Measurements from ENCODE around the gene ANGPTL2. TPM values are rescaled to one million over a fixed set of nuclear protein-coding genes. Genes with fewer than 3 reads are reported as not detected.
A peak's percentile ranks its signal among the peaks of the same experiment; 100 is the strongest.

ANGPTL2 gene
- total and polyA plus RNA-seq, 9 donors = 36.5 to 104 (median 68.6) TPM

- no peak for DNase-seq
- Histone ChIP-seq H3K4me3 (ENCODE audit: low read length) (no peak overlapping the region), H3K36me3 (ENCODE audit: control insufficient read depth, insufficient read depth, low read length) (peaks cover 43% of the 10 kb centered on the region), H3K27ac (ENCODE audit: low read length) (no peak overlapping the region), H3K4me1 (ENCODE audit: control insufficient read depth, insufficient read depth, low read length) (peaks cover 13% of the 10 kb centered on the region), H3K27me3 (ENCODE audit: control insufficient read depth, insufficient read depth, low read length) (no peaks in the 10 kb centered on the region), H3K9me3 (replicated peaks; ENCODE audit: control insufficient read depth, low read depth, low read length) (no peaks in the 10 kb centered on the region)
- 63% methylated on average over 4 of the region's 7 CpGs for WGBS (ENCODE audit: insufficient coverage)
Measured at GRCh38 chr9:127098916-127099553, 23.4 kb downstream of the ANGPTL2 start.

GRCh38 chr9:127097683-127098082 is 24.8 kb downstream of the ANGPTL2 start:
- 81% methylated on average over 4 of the region's 5 CpGs for WGBS (ENCODE audit: insufficient coverage)
- Histone ChIP-seq H3K27me3 (ENCODE audit: control insufficient read depth, insufficient read depth, low read length) (no peaks in the 10 kb centered on the region), H3K27ac (ENCODE audit: low read length) (no peak overlapping the region), H3K36me3 (ENCODE audit: control insufficient read depth, insufficient read depth, low read length) (peaks cover 45% of the 10 kb centered on the region), H3K4me3 (ENCODE audit: low read length) (no peak overlapping the region), H3K4me1 (ENCODE audit: control insufficient read depth, insufficient read depth, low read length) (peaks cover 11% of the 10 kb centered on the region), H3K9me3 (replicated peaks; ENCODE audit: control insufficient read depth, low read depth, low read length) (no peaks in the 10 kb centered on the region)
- DNase-seq = no peak

- H3K4me1 ChIP-seq (ENCODE audit: control insufficient read depth, insufficient read depth, low read length) = peaks cover 17% of the 10 kb centered on the region
- H3K27ac ChIP-seq (ENCODE audit: low read length) = peak overlapping the region; percentile 39
- no peak overlapping the region for H3K4me3 ChIP-seq (ENCODE audit: low read length)
- 33% methylated on average over 12 of the region's 13 CpGs for WGBS (ENCODE audit: insufficient coverage)
- no peaks in the 10 kb centered on the region for H3K9me3 ChIP-seq (replicated peaks; ENCODE audit: control insufficient read depth, low read depth, low read length)
- DNase-seq = peak; percentile 92
- no peaks in the 10 kb centered on the region for H3K27me3 ChIP-seq (ENCODE audit: control insufficient read depth, insufficient read depth, low read length)
- peaks cover 55% of the 10 kb centered on the region for H3K36me3 ChIP-seq (ENCODE audit: control insufficient read depth, insufficient read depth, low read length)
Measured at GRCh38 chr9:127096208-127096607, 26.2 kb downstream of the ANGPTL2 start.

- no CpG with 5 or more reads among the region's 5 CpGs for WGBS (ENCODE audit: insufficient coverage)
- DNase-seq = no peak
- H3K27me3 ChIP-seq (ENCODE audit: control insufficient read depth, insufficient read depth, low read length) = no peaks in the 10 kb centered on the region
- peaks cover 55% of the 10 kb centered on the region for H3K36me3 ChIP-seq (ENCODE audit: control insufficient read depth, insufficient read depth, low read length)
- no peak overlapping the region for H3K4me3 ChIP-seq (ENCODE audit: low read length)
- H3K27ac ChIP-seq (ENCODE audit: low read length) = peak overlapping the region; percentile 39
- no peaks in the 10 kb centered on the region for H3K9me3 ChIP-seq (replicated peaks; ENCODE audit: control insufficient read depth, low read depth, low read length)
- H3K4me1 ChIP-seq (ENCODE audit: control insufficient read depth, insufficient read depth, low read length) = peaks cover 19% of the 10 kb centered on the region
Measured at GRCh38 chr9:127095411-127095810, 27.0 kb downstream of the ANGPTL2 start.

GRCh38 chr9:127093319-127094020 is 29.0 kb downstream of the ANGPTL2 start:
- no peak overlapping the region for H3K27ac ChIP-seq (ENCODE audit: low read length)
- H3K36me3 ChIP-seq (ENCODE audit: control insufficient read depth, insufficient read depth, low read length) = peaks cover 57% of the 10 kb centered on the region
- H3K27me3 ChIP-seq (ENCODE audit: control insufficient read depth, insufficient read depth, low read length) = no peaks in the 10 kb centered on the region
- peaks cover 23% of the 10 kb centered on the region for H3K4me1 ChIP-seq (ENCODE audit: control insufficient read depth, insufficient read depth, low read length)
- H3K9me3 ChIP-seq (replicated peaks; ENCODE audit: control insufficient read depth, low read depth, low read length) = no peaks in the 10 kb centered on the region
- no peak overlapping the region for H3K4me3 ChIP-seq (ENCODE audit: low read length)
- WGBS (ENCODE audit: insufficient coverage) = 89% methylated on average over 12 of the region's 17 CpGs
- no peak for DNase-seq

GRCh38 chr9:127092041-127092608 is 30.3 kb downstream of the ANGPTL2 start:
- no peak overlapping the region for H3K27ac ChIP-seq (ENCODE audit: low read length)
- no peaks in the 10 kb centered on the region for H3K9me3 ChIP-seq (replicated peaks; ENCODE audit: control insufficient read depth, low read depth, low read length)
- no peaks in the 10 kb centered on the region for H3K27me3 ChIP-seq (ENCODE audit: control insufficient read depth, insufficient read depth, low read length)
- no peak overlapping the region for H3K4me3 ChIP-seq (ENCODE audit: low read length)
- H3K36me3 ChIP-seq (ENCODE audit: control insufficient read depth, insufficient read depth, low read length) = peaks cover 65% of the 10 kb centered on the region
- peaks cover 23% of the 10 kb centered on the region for H3K4me1 ChIP-seq (ENCODE audit: control insufficient read depth, insufficient read depth, low read length)
- DNase-seq = no peak
- 50% methylated on average over 1 of the region's 11 CpGs for WGBS (ENCODE audit: insufficient coverage)

GRCh38 chr9:127091526-127091925 is 30.9 kb downstream of the ANGPTL2 start:
- no peak overlapping the region for H3K27ac ChIP-seq (ENCODE audit: low read length)
- no peak overlapping the region for H3K4me3 ChIP-seq (ENCODE audit: low read length)
- no peaks in the 10 kb centered on the region for H3K27me3 ChIP-seq (ENCODE audit: control insufficient read depth, insufficient read depth, low read length)
- peaks cover 71% of the 10 kb centered on the region for H3K36me3 ChIP-seq (ENCODE audit: control insufficient read depth, insufficient read depth, low read length)
- H3K4me1 ChIP-seq (ENCODE audit: control insufficient read depth, insufficient read depth, low read length) = peaks cover 23% of the 10 kb centered on the region
- no peak for DNase-seq
- WGBS (ENCODE audit: insufficient coverage) = 82% methylated on average over 13 of the region's 13 CpGs
- H3K9me3 ChIP-seq (replicated peaks; ENCODE audit: control insufficient read depth, low read depth, low read length) = no peaks in the 10 kb centered on the region

GRCh38 chr9:127090341-127090985 is 32.0 kb downstream of the ANGPTL2 start:
- WGBS (ENCODE audit: insufficient coverage) = 89% methylated on average over 4 of the region's 6 CpGs
- Histone ChIP-seq H3K9me3 (replicated peaks; ENCODE audit: control insufficient read depth, low read depth, low read length) (no peaks in the 10 kb centered on the region), H3K36me3 (ENCODE audit: control insufficient read depth, insufficient read depth, low read length) (peaks cover 68% of the 10 kb centered on the region), H3K4me3 (ENCODE audit: low read length) (no peak overlapping the region), H3K27ac (ENCODE audit: low read length) (peak overlapping the region; percentile 6), H3K27me3 (ENCODE audit: control insufficient read depth, insufficient read depth, low read length) (no peaks in the 10 kb centered on the region), H3K4me1 (ENCODE audit: control insufficient read depth, insufficient read depth, low read length) (peaks cover 14% of the 10 kb centered on the region)
- no peak for DNase-seq

- WGBS (ENCODE audit: insufficient coverage) = 79% methylated on average over 6 of the region's 6 CpGs
- Histone ChIP-seq H3K27me3 (ENCODE audit: control insufficient read depth, insufficient read depth, low read length) (no peaks in the 10 kb centered on the region), H3K9me3 (replicated peaks; ENCODE audit: control insufficient read depth, low read depth, low read length) (no peaks in the 10 kb centered on the region), H3K36me3 (ENCODE audit: control insufficient read depth, insufficient read depth, low read length) (peaks cover 68% of the 10 kb centered on the region), H3K27ac (ENCODE audit: low read length) (no peak overlapping the region), H3K4me1 (ENCODE audit: control insufficient read depth, insufficient read depth, low read length) (peaks cover 12% of the 10 kb centered on the region), H3K4me3 (ENCODE audit: low read length) (no peak overlapping the region)
- peak; percentile 83 for DNase-seq
Measured at GRCh38 chr9:127089631-127090081, 32.8 kb downstream of the ANGPTL2 start.
